SK-N-SH treated with all-trans-retinoic acid at 6 μM for 48 hours (cell line): ENCODE results near the gene PTGDR2.

Experiments used
- ATAC-seq: fragments of 200-7000 bp; cut with Tn5 transposase; 3 replicates; pipeline ENCODE4 v1.9.1; 2020; ENCODE audit warnings: mild to moderate bottlenecking, moderate library complexity
- BACH2 ChIP-seq: fragments of 250-450 bp; sonication (Bioruptor Pico); IDR thresholded peaks from 2 replicates; pipeline ENCODE4 v1.9.0; 2021; ENCODE audit warnings: mild to moderate bottlenecking, borderline replicate concordance
- CSDC2 ChIP-seq: fragments of 250-450 bp; sonication (Bioruptor Pico); IDR thresholded peaks from 2 replicates; pipeline ENCODE4 v1.5.0; 2020; ENCODE audit warnings: mild to moderate bottlenecking, moderate library complexity
- GLIS3 ChIP-seq: fragments of 250-450 bp; sonication (Bioruptor Pico); IDR thresholded peaks from 2 replicates; pipeline ENCODE4 v1.5.0; 2020; ENCODE audit warnings: mild to moderate bottlenecking, moderate library complexity
- ISL1 ChIP-seq: fragments of 250-450 bp; sonication (Bioruptor Pico); IDR thresholded peaks from 2 replicates; pipeline ENCODE4 v2.1.2; 2022; ENCODE audit warnings: mild to moderate bottlenecking, moderate library complexity
- OSR1 ChIP-seq: fragments of 250-450 bp; sonication (Bioruptor Pico); IDR thresholded peaks from 2 replicates; pipeline ENCODE4 v1.8.0; 2022; ENCODE audit warnings: moderate library complexity, mild to moderate bottlenecking, inconsistent platforms
- RARB ChIP-seq: fragments of 250-450 bp; sonication (Bioruptor Pico); IDR thresholded peaks from 2 replicates; pipeline ENCODE4 v1.8.0; 2021; ENCODE audit warnings: mild to moderate bottlenecking, moderate library complexity
- SNAI2 ChIP-seq: fragments of 250-450 bp; sonication (Bioruptor Pico); IDR thresholded peaks from 2 replicates; pipeline ENCODE4 v1.5.0; 2020; ENCODE audit warnings: mild to moderate bottlenecking, moderate library complexity
- TCF4 ChIP-seq: fragments of 250-450 bp; sonication (Bioruptor Pico); IDR thresholded peaks from 2 replicates; pipeline ENCODE4 v1.8.0; 2021; ENCODE audit warnings: mild to moderate bottlenecking, moderate library complexity, borderline replicate concordance
- ZC3H10 ChIP-seq: fragments of 250-450 bp; sonication (Bioruptor Pico); IDR thresholded peaks from 2 replicates; pipeline ENCODE4 v1.5.1; 2021; ENCODE audit warnings: mild to moderate bottlenecking, moderate library complexity
- ZFP3 ChIP-seq: fragments of 250-450 bp; sonication (Bioruptor Pico); IDR thresholded peaks from 2 replicates; pipeline ENCODE4 v1.5.0; 2020; ENCODE audit warnings: mild to moderate bottlenecking, moderate library complexity
- ZFP30 ChIP-seq: fragments of 450-650 bp; formaldehyde crosslinking; IDR thresholded peaks from 2 replicates; pipeline ENCODE4 v1.5.0; 2022; ENCODE audit warnings: mild to moderate bottlenecking, moderate library complexity
- ZNF565 ChIP-seq: fragments of 450-650 bp; formaldehyde crosslinking; conservative IDR thresholded peaks from 2 replicates; pipeline ENCODE4 v1.5.0; 2020; ENCODE audit warnings: low read depth, mild to moderate bottlenecking, moderate library complexity
- ZNF70 ChIP-seq: fragments of 450-650 bp; formaldehyde crosslinking; IDR thresholded peaks from 2 replicates; pipeline ENCODE4 v1.5.0; 2020; ENCODE audit warnings: mild to moderate bottlenecking, moderate library complexity
- ZNF8 ChIP-seq: fragments of 450-650 bp; formaldehyde crosslinking; IDR thresholded peaks from 2 replicates; pipeline ENCODE4 v1.5.0; 2020; ENCODE audit warnings: mild to moderate bottlenecking, moderate library complexity
- TF ChIP-seq, protein P1 (sequence below): fragments of 250-450 bp; sonication (Bioruptor Pico); IDR thresholded peaks from 2 replicates; pipeline ENCODE4 v1.5.1; 2020; ENCODE audit warnings: low read depth, mild to moderate bottlenecking, moderate library complexity
- TF ChIP-seq, protein P2 (sequence below): fragments of 250-450 bp; sonication (Bioruptor Pico); IDR thresholded peaks from 2 replicates; pipeline ENCODE4 v1.8.0; 2020; ENCODE audit warnings: mild to moderate bottlenecking, moderate library complexity, borderline replicate concordance
- TF ChIP-seq, protein P3 (sequence below): fragments of 250-450 bp; sonication (Bioruptor Pico); IDR thresholded peaks from 2 replicates; pipeline ENCODE4 v1.8.0; 2021; ENCODE audit warnings: low read depth, mild to moderate bottlenecking, moderate library complexity, borderline replicate concordance
- TF ChIP-seq, protein P4 (sequence below): fragments of 250-450 bp; sonication (Bioruptor Pico); IDR thresholded peaks from 2 replicates; pipeline ENCODE4 v1.5.1; 2021; ENCODE audit warnings: mild to moderate bottlenecking, moderate library complexity
- TF ChIP-seq, protein P5 (sequence below): fragments of 250-450 bp; sonication (Bioruptor Pico); IDR thresholded peaks from 2 replicates; pipeline ENCODE4 v1.5.0; 2020; ENCODE audit warnings: mild to moderate bottlenecking, moderate library complexity

Gene PTGDR2

DNA sequence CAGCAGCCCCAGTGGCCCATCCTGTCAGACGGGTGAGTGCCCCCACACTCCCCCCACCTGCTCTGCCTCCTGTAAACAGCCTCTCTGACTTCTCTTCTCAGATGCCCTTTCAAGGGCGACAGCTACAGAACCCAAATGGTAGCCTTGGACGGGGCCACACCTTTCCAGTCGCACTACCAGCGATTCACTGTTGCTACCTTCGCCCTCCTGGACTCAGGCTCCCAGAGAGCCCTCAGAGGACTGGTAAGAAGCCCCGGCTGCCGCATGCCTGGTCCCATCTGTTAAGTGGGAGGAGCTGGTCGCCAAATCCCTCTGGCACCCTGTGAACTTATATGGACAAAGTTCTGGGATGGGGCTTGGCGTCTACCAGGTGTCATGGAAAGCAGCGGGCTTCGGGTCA is 17.8 kb upstream of the PTGDR2 start (continued):
- TF ChIP-seq ISL1 (CRISPR knock-in tag) = no peak
- no peak for TF ChIP-seq CSDC2 (CRISPR knock-in tag)
- no peak for TF ChIP-seq RARB (CRISPR knock-in tag)
- TF ChIP-seq, protein P1, sequence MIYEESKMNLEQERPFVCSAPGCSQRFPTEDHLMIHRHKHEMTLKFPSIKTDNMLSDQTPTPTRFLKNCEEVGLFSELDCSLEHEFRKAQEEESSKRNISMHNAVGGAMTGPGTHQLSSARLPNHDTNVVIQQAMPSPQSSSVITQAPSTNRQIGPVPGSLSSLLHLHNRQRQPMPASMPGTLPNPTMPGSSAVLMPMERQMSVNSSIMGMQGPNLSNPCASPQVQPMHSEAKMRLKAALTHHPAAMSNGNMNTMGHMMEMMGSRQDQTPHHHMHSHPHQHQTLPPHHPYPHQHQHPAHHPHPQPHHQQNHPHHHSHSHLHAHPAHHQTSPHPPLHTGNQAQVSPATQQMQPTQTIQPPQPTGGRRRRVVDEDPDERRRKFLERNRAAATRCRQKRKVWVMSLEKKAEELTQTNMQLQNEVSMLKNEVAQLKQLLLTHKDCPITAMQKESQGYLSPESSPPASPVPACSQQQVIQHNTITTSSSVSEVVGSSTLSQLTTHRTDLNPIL (CRISPR knock-in tag) = no peak
- no peak for TF ChIP-seq ZNF565 (CRISPR knock-in tag)
- no peak for TF ChIP-seq ZC3H10 (CRISPR knock-in tag)
- TF ChIP-seq TCF4 = no peak
- TF ChIP-seq, protein P2, sequence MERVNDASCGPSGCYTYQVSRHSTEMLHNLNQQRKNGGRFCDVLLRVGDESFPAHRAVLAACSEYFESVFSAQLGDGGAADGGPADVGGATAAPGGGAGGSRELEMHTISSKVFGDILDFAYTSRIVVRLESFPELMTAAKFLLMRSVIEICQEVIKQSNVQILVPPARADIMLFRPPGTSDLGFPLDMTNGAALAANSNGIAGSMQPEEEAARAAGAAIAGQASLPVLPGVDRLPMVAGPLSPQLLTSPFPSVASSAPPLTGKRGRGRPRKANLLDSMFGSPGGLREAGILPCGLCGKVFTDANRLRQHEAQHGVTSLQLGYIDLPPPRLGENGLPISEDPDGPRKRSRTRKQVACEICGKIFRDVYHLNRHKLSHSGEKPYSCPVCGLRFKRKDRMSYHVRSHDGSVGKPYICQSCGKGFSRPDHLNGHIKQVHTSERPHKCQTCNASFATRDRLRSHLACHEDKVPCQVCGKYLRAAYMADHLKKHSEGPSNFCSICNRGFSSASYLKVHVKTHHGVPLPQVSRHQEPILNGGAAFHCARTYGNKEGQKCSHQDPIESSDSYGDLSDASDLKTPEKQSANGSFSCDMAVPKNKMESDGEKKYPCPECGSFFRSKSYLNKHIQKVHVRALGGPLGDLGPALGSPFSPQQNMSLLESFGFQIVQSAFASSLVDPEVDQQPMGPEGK (CRISPR knock-in tag) = no peak
- TF ChIP-seq ZNF70 (CRISPR knock-in tag) = no peak
- no peak for TF ChIP-seq ZNF8 (CRISPR knock-in tag)
- TF ChIP-seq, all 23 proteins: peak for 0

DNA sequence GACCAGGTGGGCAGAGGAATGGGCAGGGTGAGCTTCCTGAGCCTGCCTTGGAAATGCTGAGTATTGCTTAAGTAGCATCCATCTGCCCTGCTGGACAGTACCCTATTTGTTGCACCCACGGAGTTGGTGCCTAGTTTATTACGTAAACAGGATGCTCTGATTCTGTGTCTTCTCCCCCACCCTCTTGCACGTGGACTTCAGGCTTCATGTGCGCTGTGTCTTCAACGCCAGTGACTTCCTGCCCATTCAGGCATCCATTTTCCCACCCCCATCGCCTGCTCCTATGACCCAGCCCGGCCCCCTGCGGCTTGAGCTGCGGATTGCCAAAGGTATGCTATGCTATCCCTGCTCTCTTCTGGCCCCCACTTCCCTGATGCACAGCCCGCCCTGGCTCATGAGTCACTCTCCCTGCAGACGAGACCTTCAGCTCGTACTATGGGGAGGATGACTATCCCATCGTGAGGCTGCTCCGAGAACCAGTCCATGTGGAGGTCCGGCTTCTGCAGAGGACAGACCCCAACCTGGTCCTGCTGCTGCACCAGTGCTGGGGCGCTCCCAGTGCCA is 17.3 kb upstream of the PTGDR2 start:
- TF ChIP-seq RARB (CRISPR knock-in tag) (no peak), GLIS3 (CRISPR knock-in tag) (no peak), OSR1 (CRISPR knock-in tag) (no peak), ZNF70 (CRISPR knock-in tag) (no peak), ISL1 (CRISPR knock-in tag) (no peak), TCF4 (no peak), SNAI2 (CRISPR knock-in tag) (no peak), ZNF8 (CRISPR knock-in tag) (no peak), ZFP3 (CRISPR knock-in tag) (no peak), ZFP30 (CRISPR knock-in tag) (no peak), ZC3H10 (CRISPR knock-in tag) (no peak), BACH2 (no peak)
- TF ChIP-seq, protein P1 (CRISPR knock-in tag) = no peak
- TF ChIP-seq, protein P3, sequence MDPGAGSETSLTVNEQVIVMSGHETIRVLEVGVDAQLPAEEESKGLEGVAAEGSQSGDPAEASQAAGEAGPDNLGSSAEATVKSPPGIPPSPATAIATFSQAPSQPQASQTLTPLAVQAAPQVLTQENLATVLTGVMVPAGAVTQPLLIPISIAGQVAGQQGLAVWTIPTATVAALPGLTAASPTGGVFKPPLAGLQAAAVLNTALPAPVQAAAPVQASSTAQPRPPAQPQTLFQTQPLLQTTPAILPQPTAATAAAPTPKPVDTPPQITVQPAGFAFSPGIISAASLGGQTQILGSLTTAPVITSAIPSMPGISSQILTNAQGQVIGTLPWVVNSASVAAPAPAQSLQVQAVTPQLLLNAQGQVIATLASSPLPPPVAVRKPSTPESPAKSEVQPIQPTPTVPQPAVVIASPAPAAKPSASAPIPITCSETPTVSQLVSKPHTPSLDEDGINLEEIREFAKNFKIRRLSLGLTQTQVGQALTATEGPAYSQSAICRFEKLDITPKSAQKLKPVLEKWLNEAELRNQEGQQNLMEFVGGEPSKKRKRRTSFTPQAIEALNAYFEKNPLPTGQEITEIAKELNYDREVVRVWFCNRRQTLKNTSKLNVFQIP = no peak
- TF ChIP-seq, protein P2 (CRISPR knock-in tag) = no peak
- TF ChIP-seq, protein P4, sequence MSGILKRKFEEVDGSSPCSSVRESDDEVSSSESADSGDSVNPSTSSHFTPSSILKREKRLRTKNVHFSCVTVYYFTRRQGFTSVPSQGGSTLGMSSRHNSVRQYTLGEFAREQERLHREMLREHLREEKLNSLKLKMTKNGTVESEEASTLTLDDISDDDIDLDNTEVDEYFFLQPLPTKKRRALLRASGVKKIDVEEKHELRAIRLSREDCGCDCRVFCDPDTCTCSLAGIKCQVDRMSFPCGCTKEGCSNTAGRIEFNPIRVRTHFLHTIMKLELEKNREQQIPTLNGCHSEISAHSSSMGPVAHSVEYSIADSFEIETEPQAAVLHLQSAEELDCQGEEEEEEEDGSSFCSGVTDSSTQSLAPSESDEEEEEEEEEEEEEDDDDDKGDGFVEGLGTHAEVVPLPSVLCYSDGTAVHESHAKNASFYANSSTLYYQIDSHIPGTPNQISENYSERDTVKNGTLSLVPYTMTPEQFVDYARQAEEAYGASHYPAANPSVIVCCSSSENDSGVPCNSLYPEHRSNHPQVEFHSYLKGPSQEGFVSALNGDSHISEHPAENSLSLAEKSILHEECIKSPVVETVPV (CRISPR knock-in tag) = no peak
- TF ChIP-seq, protein P5, sequence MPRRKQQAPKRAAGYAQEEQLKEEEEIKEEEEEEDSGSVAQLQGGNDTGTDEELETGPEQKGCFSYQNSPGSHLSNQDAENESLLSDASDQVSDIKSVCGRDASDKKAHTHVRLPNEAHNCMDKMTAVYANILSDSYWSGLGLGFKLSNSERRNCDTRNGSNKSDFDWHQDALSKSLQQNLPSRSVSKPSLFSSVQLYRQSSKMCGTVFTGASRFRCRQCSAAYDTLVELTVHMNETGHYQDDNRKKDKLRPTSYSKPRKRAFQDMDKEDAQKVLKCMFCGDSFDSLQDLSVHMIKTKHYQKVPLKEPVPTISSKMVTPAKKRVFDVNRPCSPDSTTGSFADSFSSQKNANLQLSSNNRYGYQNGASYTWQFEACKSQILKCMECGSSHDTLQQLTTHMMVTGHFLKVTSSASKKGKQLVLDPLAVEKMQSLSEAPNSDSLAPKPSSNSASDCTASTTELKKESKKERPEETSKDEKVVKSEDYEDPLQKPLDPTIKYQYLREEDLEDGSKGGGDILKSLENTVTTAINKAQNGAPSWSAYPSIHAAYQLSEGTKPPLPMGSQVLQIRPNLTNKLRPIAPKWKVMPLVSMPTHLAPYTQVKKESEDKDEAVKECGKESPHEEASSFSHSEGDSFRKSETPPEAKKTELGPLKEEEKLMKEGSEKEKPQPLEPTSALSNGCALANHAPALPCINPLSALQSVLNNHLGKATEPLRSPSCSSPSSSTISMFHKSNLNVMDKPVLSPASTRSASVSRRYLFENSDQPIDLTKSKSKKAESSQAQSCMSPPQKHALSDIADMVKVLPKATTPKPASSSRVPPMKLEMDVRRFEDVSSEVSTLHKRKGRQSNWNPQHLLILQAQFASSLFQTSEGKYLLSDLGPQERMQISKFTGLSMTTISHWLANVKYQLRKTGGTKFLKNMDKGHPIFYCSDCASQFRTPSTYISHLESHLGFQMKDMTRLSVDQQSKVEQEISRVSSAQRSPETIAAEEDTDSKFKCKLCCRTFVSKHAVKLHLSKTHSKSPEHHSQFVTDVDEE (CRISPR knock-in tag) = no peak
- peak; percentile 40; the same call in 2 of the 3 replicates for ATAC-seq
